ENCODE data around the gene CMSS1.

The CMSS1 gene

GRCh38 chr3:99925584-99926230 is 108.0 kb downstream of the CMSS1 start:
- TF ChIP-seq, protein P1, sequence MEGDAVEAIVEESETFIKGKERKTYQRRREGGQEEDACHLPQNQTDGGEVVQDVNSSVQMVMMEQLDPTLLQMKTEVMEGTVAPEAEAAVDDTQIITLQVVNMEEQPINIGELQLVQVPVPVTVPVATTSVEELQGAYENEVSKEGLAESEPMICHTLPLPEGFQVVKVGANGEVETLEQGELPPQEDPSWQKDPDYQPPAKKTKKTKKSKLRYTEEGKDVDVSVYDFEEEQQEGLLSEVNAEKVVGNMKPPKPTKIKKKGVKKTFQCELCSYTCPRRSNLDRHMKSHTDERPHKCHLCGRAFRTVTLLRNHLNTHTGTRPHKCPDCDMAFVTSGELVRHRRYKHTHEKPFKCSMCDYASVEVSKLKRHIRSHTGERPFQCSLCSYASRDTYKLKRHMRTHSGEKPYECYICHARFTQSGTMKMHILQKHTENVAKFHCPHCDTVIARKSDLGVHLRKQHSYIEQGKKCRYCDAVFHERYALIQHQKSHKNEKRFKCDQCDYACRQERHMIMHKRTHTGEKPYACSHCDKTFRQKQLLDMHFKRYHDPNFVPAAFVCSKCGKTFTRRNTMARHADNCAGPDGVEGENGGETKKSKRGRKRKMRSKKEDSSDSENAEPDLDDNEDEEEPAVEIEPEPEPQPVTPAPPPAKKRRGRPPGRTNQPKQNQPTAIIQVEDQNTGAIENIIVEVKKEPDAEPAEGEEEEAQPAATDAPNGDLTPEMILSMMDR (IDR thresholded peaks at IDR 0.05; ENCODE audit: borderline replicate concordance, control extremely low read depth, extremely low read depth, insufficient read depth, missing control alignments) = no peak
- DNase-seq (ENCODE audit: low spot score) = no peak
- in situ Hi-C loops (cut with MboI; ENCODE audit: low sequenced_read_pairs, unreplicated experiment) = no loop called here

DNA sequence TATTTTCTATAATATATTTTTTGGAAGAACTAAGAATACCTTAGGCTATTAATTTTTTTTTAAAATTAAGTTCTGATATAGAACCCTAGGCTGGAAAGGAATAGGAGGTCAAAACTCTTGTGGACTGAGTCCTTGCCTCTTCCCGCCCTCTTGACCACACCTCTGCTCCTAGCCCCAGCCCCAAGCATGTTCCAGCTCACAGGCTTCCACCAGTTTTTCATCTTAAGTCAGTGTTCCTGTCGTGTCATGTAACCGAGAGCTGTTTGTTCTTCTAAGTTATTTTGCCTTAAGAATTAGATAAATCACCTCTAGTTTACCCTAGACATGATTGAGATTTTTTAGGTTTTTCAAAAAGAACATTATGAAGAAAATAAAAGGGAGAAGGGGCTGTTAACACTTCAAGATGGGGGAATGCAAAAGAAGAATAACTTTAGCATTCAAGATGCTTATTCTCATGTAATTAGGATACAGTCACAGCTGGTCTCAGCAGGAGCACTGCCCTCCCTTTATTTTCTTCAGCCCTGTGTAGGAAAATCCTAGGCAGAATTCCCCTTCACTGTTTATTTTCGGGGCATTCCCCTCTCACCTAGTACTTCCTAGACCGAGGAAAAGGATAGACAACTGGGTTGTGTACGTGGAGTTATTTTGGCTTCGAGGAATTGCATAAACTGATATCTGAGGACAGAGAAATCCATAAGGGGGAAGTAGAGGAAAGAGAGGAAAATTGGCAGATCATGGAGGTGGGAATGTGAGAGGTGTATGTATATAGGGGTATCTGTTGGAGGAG is 110.2 kb downstream of the CMSS1 start:
- in situ Hi-C loops (cut with MboI; ENCODE audit: low sequenced_read_pairs, unreplicated experiment) = no loop called here
- DNase-seq (ENCODE audit: low spot score) = no peak
- TF ChIP-seq, protein P1 (IDR thresholded peaks at IDR 0.05; ENCODE audit: borderline replicate concordance, control extremely low read depth, extremely low read depth, insufficient read depth, missing control alignments) = no peak

DNA sequence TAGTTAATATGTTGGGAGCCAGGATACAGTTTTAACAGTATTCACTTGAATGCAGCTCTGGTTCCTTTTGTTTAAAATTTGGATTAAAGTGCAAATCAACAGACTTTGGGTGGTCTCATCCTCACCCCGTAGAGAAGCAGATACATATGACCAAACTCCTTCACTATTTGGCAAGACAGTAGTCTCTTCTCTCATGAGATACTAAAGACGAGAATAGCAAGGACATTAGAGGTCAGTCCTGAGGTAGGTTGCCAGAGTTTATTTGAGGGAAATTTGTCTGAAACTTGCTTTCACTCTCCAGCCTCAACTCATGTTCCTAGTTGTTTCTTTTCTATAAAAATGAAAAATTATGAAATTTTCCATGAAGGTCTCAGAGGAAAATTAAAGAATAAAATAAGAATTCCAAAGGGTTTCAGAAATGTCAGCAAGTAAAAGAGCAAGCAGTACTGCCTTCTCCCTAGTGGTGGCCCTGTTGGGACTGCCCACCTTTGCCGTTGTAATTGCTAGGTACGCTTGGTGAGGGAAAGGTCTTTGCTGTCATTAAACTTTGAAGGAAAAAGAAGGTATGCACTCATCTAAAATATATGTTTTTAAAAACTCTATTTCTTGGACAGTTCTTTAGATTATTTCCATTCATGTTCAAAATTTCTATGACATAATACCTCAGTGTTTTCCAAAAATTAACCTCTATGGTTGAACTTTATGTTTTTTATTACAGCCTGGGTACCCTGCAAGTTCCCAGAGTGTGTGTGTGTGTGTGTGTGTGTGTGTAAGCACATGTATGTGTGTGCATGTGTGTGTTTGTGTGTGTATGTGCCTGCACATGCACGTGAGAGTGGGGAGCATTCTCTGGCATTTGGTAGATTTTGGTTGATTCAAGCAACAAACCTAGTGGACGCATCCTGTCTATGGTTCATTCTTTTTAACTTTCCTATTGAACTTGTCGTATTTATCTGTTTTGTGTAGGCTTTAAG is 111.4 kb downstream of the CMSS1 start:
- TF ChIP-seq, protein P1 (IDR thresholded peaks at IDR 0.05; ENCODE audit: borderline replicate concordance, control extremely low read depth, extremely low read depth, insufficient read depth, missing control alignments) = no peak
- in situ Hi-C loops (cut with MboI; ENCODE audit: low sequenced_read_pairs, unreplicated experiment) = no loop called here
- DNase-seq (ENCODE audit: low spot score) = no peak

DNA sequence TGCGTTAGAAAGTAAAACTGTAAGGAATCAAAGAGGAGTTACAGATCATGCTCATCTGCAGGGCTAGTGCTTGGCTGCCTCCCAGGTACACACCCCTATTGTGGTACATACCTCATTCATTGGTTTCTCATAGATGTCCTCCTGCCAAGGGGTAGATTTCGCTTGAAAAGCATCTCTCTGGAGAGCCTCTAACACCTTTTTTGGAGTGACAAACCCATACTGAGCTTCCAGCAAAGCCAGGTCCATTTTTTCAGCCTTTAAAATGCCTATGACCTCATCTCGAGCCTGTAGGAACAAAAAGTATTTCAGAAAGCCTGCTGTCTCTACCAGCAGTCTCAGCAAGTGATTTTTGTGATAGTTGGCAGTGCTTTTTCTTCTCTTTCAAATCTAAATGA is 112.1 kb downstream of the CMSS1 start:
- TF ChIP-seq, protein P1 (IDR thresholded peaks at IDR 0.05; ENCODE audit: borderline replicate concordance, control extremely low read depth, extremely low read depth, insufficient read depth, missing control alignments) = no peak
- in situ Hi-C loops (cut with MboI; ENCODE audit: low sequenced_read_pairs, unreplicated experiment) = no loop called here
- no peak for DNase-seq (ENCODE audit: low spot score)

DNA sequence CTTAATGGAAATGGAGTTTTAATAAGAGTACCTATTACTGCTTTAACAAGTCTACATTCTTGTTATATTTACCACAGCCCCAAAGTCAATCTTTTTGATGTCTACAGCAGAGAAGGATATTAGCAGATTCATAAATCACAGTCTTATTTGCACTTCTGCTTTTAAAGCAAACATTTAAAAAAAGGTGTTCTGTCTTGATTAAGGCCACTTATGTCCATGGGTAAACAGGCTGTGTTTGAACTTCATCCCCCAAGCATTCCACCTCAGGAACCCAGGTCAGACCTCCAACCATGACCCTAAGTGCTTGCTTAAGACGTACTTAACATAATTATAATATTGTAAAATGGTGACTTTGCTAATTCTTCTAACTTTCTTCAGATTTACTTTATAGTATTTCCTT is 113.4 kb downstream of the CMSS1 start:
- TF ChIP-seq, protein P1 (IDR thresholded peaks at IDR 0.05; ENCODE audit: borderline replicate concordance, control extremely low read depth, extremely low read depth, insufficient read depth, missing control alignments) = no peak
- in situ Hi-C loops (cut with MboI; ENCODE audit: low sequenced_read_pairs, unreplicated experiment) = no loop called here
- DNase-seq (ENCODE audit: low spot score) = no peak
